H1 (cell line): ENCODE measurements around the gene DRGX. TPM values are rescaled to one million over a fixed set of nuclear protein-coding genes. Genes with fewer than 3 reads are reported as not detected.

Source experiments
- BRCA1 ChIP-seq: IDR thresholded peaks from 2 replicates; pipeline ENCODE4 v1.6.1; 2012; ENCODE audit warnings: low read depth, low read length, improper control_type of control experiment
- CEBPB ChIP-seq: IDR thresholded peaks from 2 replicates; pipeline ENCODE4 v1.6.1; 2012; ENCODE audit warnings: low read depth, low read length
- CTCF ChIP-seq, 3 experiments: IDR thresholded peaks; 1 replicate in 2 of 3; 2 replicates in 1 of 3; pipeline versions ENCODE4 v1.5.1 to v1.6.1; 2011; ENCODE audit warnings: low read length in 3 of 3, mild to moderate bottlenecking in 3 of 3, inconsistent platforms in 2 of 3, low read depth in 1 of 3, moderate library complexity in 1 of 3; ENCODE audit not compliant: insufficient read depth in 1 of 3; ENCODE audit errors: control extremely low read depth in 1 of 3
- PHF8 ChIP-seq: fragments of 200-600 bp; sonication (generic); conservative IDR thresholded peaks from 2 replicates; pipeline ENCODE4 v1.7.1; 2012; ENCODE audit warnings: low read depth, mild to moderate bottlenecking, inconsistent platforms, low read length, moderate library complexity
- POU5F1 ChIP-seq: IDR thresholded peaks from 2 replicates; pipeline ENCODE4 v1.6.1; 2011; ENCODE audit warnings: low read depth, mild to moderate bottlenecking, low read length, moderate library complexity
- SAP30 ChIP-seq: fragments of 300-600 bp; sonication (generic); IDR thresholded peaks from 2 replicates; pipeline ENCODE4 v1.7.1; 2012; ENCODE audit warnings: low read length, moderate library complexity, mild to moderate bottlenecking, inconsistent platforms; ENCODE audit not compliant: insufficient read depth, insufficient replicate concordance
- SIN3A ChIP-seq, 2 experiments: IDR thresholded peaks in 1 of 2; conservative IDR thresholded peaks in 1 of 2; 2 replicates each; pipeline ENCODE4 v1.6.1; 2011 to 2012; ENCODE audit warnings: low read length in 2 of 2, improper control_type of control experiment in 1 of 2, low read depth in 1 of 2, mild to moderate bottlenecking in 1 of 2
- TAF7 ChIP-seq: optimal IDR thresholded peaks from 2 replicates; pipeline ENCODE3; 2011; ENCODE audit warnings: low read depth, mild to moderate bottlenecking, inconsistent platforms, low read length, moderate library complexity, borderline replicate concordance
- YY1 ChIP-seq: IDR thresholded peaks from 2 replicates; pipeline ENCODE4 v1.6.1; 2011; ENCODE audit warnings: low read depth, mild to moderate bottlenecking, low read length
- polyA plus RNA-seq, 7 experiments: library from polyadenylated mRNA; depleted of rRNA in 3 of 7; stranded (reverse) in 5 of 7; unstranded in 2 of 7; fragments of >200 nt in 5 of 7; fragments of 200-250 nt in 2 of 7; gene quantifications; 1 replicate in 5 of 7; 2 replicates in 1 of 7; 4 replicates in 1 of 7; pipeline versions ENCODE4 v1.2.1 to v1.2.3, GENCODE V29; 2011 to 2013; ENCODE audit warnings: missing spikeins in 2 of 7, mixed read lengths in 2 of 7
- total RNA-seq: library from RNA; stranded (reverse); fragmentation: NEBNext Ultra II Directional; extraction: Animal tissue kit (Norgen Biotek cat#: 25700); gene quantifications from 2 replicates; pipeline ENCODE4 v1.2.1, GENCODE V29; 2021
- TF ChIP-seq, protein P1 (sequence below): IDR thresholded peaks from 2 replicates; pipeline ENCODE4 v1.6.1; 2012; ENCODE audit warnings: low read length, inconsistent platforms

DRGX gene
- total and polyA plus RNA-seq, 2 of the 8 experiments (the other 6 are each of a cell fraction or from before 2014, with no cell fraction given) = not detected

- TF ChIP-seq, protein P1, sequence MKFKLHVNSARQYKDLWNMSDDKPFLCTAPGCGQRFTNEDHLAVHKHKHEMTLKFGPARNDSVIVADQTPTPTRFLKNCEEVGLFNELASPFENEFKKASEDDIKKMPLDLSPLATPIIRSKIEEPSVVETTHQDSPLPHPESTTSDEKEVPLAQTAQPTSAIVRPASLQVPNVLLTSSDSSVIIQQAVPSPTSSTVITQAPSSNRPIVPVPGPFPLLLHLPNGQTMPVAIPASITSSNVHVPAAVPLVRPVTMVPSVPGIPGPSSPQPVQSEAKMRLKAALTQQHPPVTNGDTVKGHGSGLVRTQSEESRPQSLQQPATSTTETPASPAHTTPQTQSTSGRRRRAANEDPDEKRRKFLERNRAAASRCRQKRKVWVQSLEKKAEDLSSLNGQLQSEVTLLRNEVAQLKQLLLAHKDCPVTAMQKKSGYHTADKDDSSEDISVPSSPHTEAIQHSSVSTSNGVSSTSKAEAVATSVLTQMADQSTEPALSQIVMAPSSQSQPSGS = no peak
- TF ChIP-seq PHF8 (no peak), CEBPB (peak; percentile 49; the same call in 1 of the 2 replicates), YY1 (no peak), CTCF (IDR thresholded peaks at IDR 0.05; ENCODE audit: control extremely low read depth in 1 of 3, insufficient read depth in 1 of 3, low read depth in 1 of 3, low read length in 3 of 3) (peak; percentile 73 to 80 (median 77)), POU5F1 (no peak), TAF7 (no peak), BRCA1 (no peak), SIN3A (conservative IDR thresholded peaks at IDR 0.05 in 1 of 2, IDR thresholded peaks at IDR 0.05 in 1 of 2; ENCODE audit: low read depth in 1 of 2, low read length in 2 of 2) (no peak), SAP30 (no peak)
- TF ChIP-seq, all 59 proteins: peak for 6
Measured at GRCh38 chr10:49408519-49409306, 12.8 kb upstream of the DRGX start (continued).
